Muscle of arm (tissue), 12 donors: Measurements from ENCODE around the gene HEBP2. TPM values are rescaled to one million over a fixed set of nuclear protein-coding genes. Genes with fewer than 3 reads are reported as not detected.
A peak's percentile ranks its signal among the peaks of the same experiment; 100 is the strongest.
"Not testable (repeated sequence)": the region's sequence is repeated elsewhere in the genome, so short reads cannot be mapped to it uniquely, and the experiment has no call there.

ENCODE experiments used
- DNase-seq: peaks from one replicate; pipeline ENCODE4 v3.0.0-alpha.2; 2013
- polyA plus RNA-seq, 12 donors: library from polyadenylated mRNA; unstranded; fragments of 120-200 nt; gene quantifications; one replicate each; pipeline ENCODE4 v1.2.1, GENCODE V29; 2013; ENCODE audit not compliant: insufficient read length in 12 of 12

HEBP2 gene
- polyA plus RNA-seq, 12 donors: 30.8 to 71.7 (median 47.2) TPM; not detected in 1

- no peak for DNase-seq
Observed at GRCh38 chr6:138421089-138421488, 17.1 kb downstream of the HEBP2 start.

GRCh38 chr6:138421608-138422007 is 17.6 kb downstream of the HEBP2 start:
- DNase-seq: no peak

- DNase-seq: no peak
Observed at GRCh38 chr6:138422861-138423260, 18.8 kb downstream of the HEBP2 start.

- DNase-seq: no peak
Observed at GRCh38 chr6:138424004-138424904, 20.2 kb downstream of the HEBP2 start.

GRCh38 chr6:138425256-138425655 is 21.2 kb downstream of the HEBP2 start:
- not testable (repeated sequence) for DNase-seq

GRCh38 chr6:138426500-138427123 is 22.6 kb downstream of the HEBP2 start:
- no peak for DNase-seq

GRCh38 chr6:138427701-138428100 is 23.7 kb downstream of the HEBP2 start:
- DNase-seq: no peak

- peak; percentile 59 for DNase-seq
Observed at GRCh38 chr6:138428944-138429598, 25.0 kb downstream of the HEBP2 start.

GRCh38 chr6:138429761-138430160 is 25.7 kb downstream of the HEBP2 start:
- no peak for DNase-seq

GRCh38 chr6:138430361-138431145 is 26.5 kb downstream of the HEBP2 start:
- no peak for DNase-seq

GRCh38 chr6:138431256-138432062 is 27.4 kb downstream of the HEBP2 start:
- DNase-seq: no peak

GRCh38 chr6:138432063-138432356 is 28.0 kb downstream of the HEBP2 start:
- DNase-seq: no peak

- no peak for DNase-seq
Observed at GRCh38 chr6:138434096-138434495, 30.1 kb downstream of the HEBP2 start.

- no peak for DNase-seq
Observed at GRCh38 chr6:138434925-138435324, 30.9 kb downstream of the HEBP2 start.

- DNase-seq: no peak
Observed at GRCh38 chr6:138439546-138439945, 35.5 kb downstream of the HEBP2 start.

GRCh38 chr6:138440296-138440695 is 36.3 kb downstream of the HEBP2 start:
- no peak for DNase-seq

GRCh38 chr6:138440758-138441357 is 36.8 kb downstream of the HEBP2 start:
- DNase-seq: no peak

GRCh38 chr6:138441965-138442364 is 37.9 kb downstream of the HEBP2 start:
- no peak for DNase-seq

GRCh38 chr6:138442663-138443062 is 38.6 kb downstream of the HEBP2 start:
- no peak for DNase-seq

- no peak for DNase-seq
Observed at GRCh38 chr6:138443979-138444378, 40.0 kb downstream of the HEBP2 start.

- DNase-seq: no peak
Observed at GRCh38 chr6:138446821-138447220, 42.8 kb downstream of the HEBP2 start.
